HCT116 (cell line): ENCODE results near the gene DHRS12. TPM values are rescaled to one million over a fixed set of nuclear protein-coding genes. Genes with fewer than 3 reads are reported as not detected.

ENCODE experiments used
- ATAC-seq: fragments of 200-7000 bp; cut with Tn5 transposase; 2 replicates; pipeline ENCODE4 v1.9.1; 2020; ENCODE audit warnings: mild to moderate bottlenecking, moderate library complexity
- BruUV-seq: library from RNA; stranded (reverse); fragments of 400-500 nt; replicated peaks from 2 replicates; lab custom pipeline; 2021; lab: Mats Ljungman, UMichigan
- CTCF ChIA-PET: fragments of 300-600 bp; sonication (Branson Sonifier 250); formaldehyde crosslinking; loops from one replicate; lab custom pipeline; 2021; ENCODE audit warnings: antibody characterized with exemption; lab: Charles Lee
- POLR2A ChIA-PET: fragments of 300-600, 350-600 bp; sonication (Branson Sonifier 250); formaldehyde crosslinking; loops from one replicate; lab custom pipeline; 2021; ENCODE audit warnings: antibody characterized with exemption; lab: Charles Lee
- RAD21 ChIA-PET, 2 experiments: fragments of 300-600 bp; sonication (Branson Sonifier 250); formaldehyde crosslinking; loops; one replicate each; lab custom pipeline; 2023; ENCODE audit warnings: low total read pairs in 2 of 2; ENCODE audit not compliant: uncharacterized antibody in 2 of 2, unreplicated experiment in 2 of 2, low non-redundant PET in 1 of 2; lab: Charles Lee
- DNase-seq: peaks from one replicate; pipeline ENCODE4 v3.0.0-alpha.2; 2010; ENCODE audit warnings: low read depth, low spot score
- H2AFZ ChIP-seq: fragments of 200-600 bp; shearing (Covaris generic), sonication (generic); 2 replicates; pipeline ENCODE4 v1.6.1; 2017; ENCODE audit warnings: low read depth, mixed run types, mixed read lengths, antibody characterized with exemption, low read length; ENCODE audit not compliant: poor library complexity, severe bottlenecking
- H3K27ac ChIP-seq: 2 replicates; pipeline ENCODE4 v1.5.1; 2012; ENCODE audit warnings: low read depth, low read length
- H3K27me3 ChIP-seq: fragments of 200-600 bp; sonication (generic); 2 replicates; pipeline ENCODE4 v1.6.1; 2016; ENCODE audit warnings: mixed run types, low read length, mixed read lengths; ENCODE audit not compliant: insufficient read depth
- H3K36me3 ChIP-seq, 2 experiments: fragments of 200-500 bp in 1 of 2; fragments of 200-600 bp in 1 of 2; sonication (Bioruptor generic) in 1 of 2; sonication (generic) in 1 of 2; 2 replicates each; pipeline versions ENCODE4 v1.5.1 to v1.6.1; 2014 to 2016; ENCODE audit warnings: low read length in 2 of 2, inconsistent platforms in 1 of 2, mixed read lengths in 1 of 2, mixed run types in 1 of 2; ENCODE audit not compliant: insufficient read depth in 2 of 2, control insufficient read depth in 1 of 2
- H3K4me1 ChIP-seq, 2 experiments: fragments of 200-600 bp in 1 of 2; sonication (generic) in 1 of 2; 2 replicates each; pipeline versions ENCODE4 v1.5.1 to v1.6.1; 2012 to 2017; ENCODE audit warnings: low read length in 2 of 2, inconsistent platforms in 1 of 2, mild to moderate bottlenecking in 1 of 2, mixed read lengths in 1 of 2, mixed run types in 1 of 2, moderate library complexity in 1 of 2; ENCODE audit not compliant: insufficient read depth in 2 of 2, control insufficient read depth in 1 of 2
- H3K4me2 ChIP-seq: fragments of 200-600 bp; sonication (generic); 2 replicates; pipeline ENCODE4 v1.6.1; 2017; ENCODE audit warnings: mixed run types, low read length, mixed read lengths
- H3K4me3 ChIP-seq, 2 experiments: fragments of 200-600 bp in 1 of 2; sonication (generic) in 1 of 2; replicated peaks in 1 of 2; 2 replicates each; pipeline ENCODE4 v1.5.1; 2011 to 2016; ENCODE audit warnings: low read length in 2 of 2, control low read depth in 1 of 2, low read depth in 1 of 2, mild to moderate bottlenecking in 1 of 2, mixed read lengths in 1 of 2, mixed run types in 1 of 2
- H3K79me2 ChIP-seq: fragments of 200-600 bp; sonication (generic); 2 replicates; pipeline ENCODE4 v1.6.1; 2017; ENCODE audit warnings: mild to moderate bottlenecking, mixed run types, low read length, moderate library complexity, mixed read lengths; ENCODE audit not compliant: insufficient read depth
- H3K9ac ChIP-seq: fragments of 200-600 bp; sonication (generic); 2 replicates; pipeline ENCODE4 v1.6.1; 2016; ENCODE audit warnings: low read length, mixed read lengths
- H3K9me2 ChIP-seq: fragments of 200-600 bp; sonication (generic), shearing (Covaris generic); 2 replicates; pipeline ENCODE4 v1.6.1; 2017; ENCODE audit warnings: mixed run types, mild to moderate bottlenecking, moderate library complexity; ENCODE audit not compliant: insufficient read depth
- H3K9me3 ChIP-seq, 2 experiments: fragments of 200-500 bp in 1 of 2; fragments of 200-600 bp in 1 of 2; sonication (Bioruptor generic) in 1 of 2; sonication (generic) in 1 of 2; 2 replicates each; pipeline ENCODE4 v1.6.1; 2014 to 2017; ENCODE audit warnings: low read length in 2 of 2, mixed read lengths in 2 of 2, inconsistent platforms in 1 of 2, low read depth in 1 of 2, mild to moderate bottlenecking in 1 of 2, mixed run types in 1 of 2, moderate library complexity in 1 of 2; ENCODE audit not compliant: control insufficient read depth in 1 of 2, insufficient read depth in 1 of 2
- H4K20me1 ChIP-seq: fragments of 200-600 bp; sonication (generic), shearing (Covaris generic); 2 replicates; pipeline ENCODE4 v1.6.1; 2017; ENCODE audit warnings: mixed run types, mild to moderate bottlenecking, moderate library complexity; ENCODE audit not compliant: insufficient read depth
- ATF3 ChIP-seq: IDR thresholded peaks from 2 replicates; pipeline ENCODE4 v1.6.1; 2012
- CBX3 ChIP-seq: IDR thresholded peaks from 2 replicates; pipeline ENCODE4 v1.6.1; 2012; ENCODE audit warnings: low read depth
- EGR1 ChIP-seq: IDR thresholded peaks from 2 replicates; pipeline ENCODE4 v1.6.1; 2012; ENCODE audit warnings: low read depth
- POLR2A ChIP-seq: IDR thresholded peaks from 2 replicates; pipeline ENCODE4 v1.7.0; 2011; ENCODE audit warnings: borderline replicate concordance; ENCODE audit not compliant: insufficient read depth, insufficient read length; ENCODE audit errors: extremely low read depth
- RAD21 ChIP-seq: IDR thresholded peaks from 2 replicates; pipeline ENCODE4 v1.6.1; 2012; ENCODE audit warnings: low read depth, mild to moderate bottlenecking
- REST ChIP-seq: IDR thresholded peaks from 2 replicates; pipeline ENCODE4 v1.6.1; 2012; ENCODE audit warnings: low read depth
- SIN3A ChIP-seq: IDR thresholded peaks from 2 replicates; pipeline ENCODE4 v1.6.1; 2012; ENCODE audit warnings: low read depth
- TCF7L2 ChIP-seq: IDR thresholded peaks from 2 replicates; pipeline ENCODE4 v1.7.0; 2011; ENCODE audit warnings: borderline replicate concordance, inconsistent platforms; ENCODE audit not compliant: insufficient read depth, insufficient read length; ENCODE audit errors: extremely low read depth
- ZBTB33 ChIP-seq: IDR thresholded peaks from 2 replicates; pipeline ENCODE4 v1.6.1; 2011; ENCODE audit warnings: mild to moderate bottlenecking, low read length, moderate library complexity; ENCODE audit not compliant: insufficient replicate concordance; ENCODE audit errors: extremely low read depth
- intact Hi-C: fragments of 100-400 bp; cut with micrococcal nuclease; formaldehyde crosslinking; loops from 2 replicates; pipeline ENCODE4 v1.10.0; 2022
- total RNA-seq: library from RNA; stranded (reverse); gene quantifications from one replicate; pipeline ENCODE4 v1.2.1, GENCODE V29; 2021; ENCODE audit not compliant: unreplicated experiment

The DHRS12 gene
- total RNA-seq, 1 experiment from 2014 or later, result 3.9 TPM

GRCh38 chr13:51784097-51784496 lies 19.9 kb downstream of the DHRS12 start:
- Histone ChIP-seq H3K4me1 (no peaks in the 10 kb centered on the region), H3K27ac (no peak overlapping the region), H3K9ac (no peak overlapping the region), H3K4me3 (no peak overlapping the region), H3K36me3 (no peaks in the 10 kb centered on the region), H2AFZ (no peak overlapping the region), H3K9me2 (no peaks in the 10 kb centered on the region), H3K9me3 (no peaks in the 10 kb centered on the region), H4K20me1 (no peaks in the 10 kb centered on the region), H3K79me2 (no peaks in the 10 kb centered on the region), H3K27me3 (no peaks in the 10 kb centered on the region), H3K4me2 (no peak overlapping the region)
- POLR2A ChIA-PET, result interaction anchor here (1.1 kb wide), 1 partner anchor 331 kb away, joined by 3 read pairs; the partner anchor contains the start of gene INTS6
- no peak for DNase-seq
- no TSS peak for BruUV-seq
- intact Hi-C loops, result loop anchor here (5.0 kb wide), 1 partner anchor 332 kb away; the partner anchor contains the start of gene INTS6
- no peak for ATAC-seq
- CTCF ChIA-PET, result no interaction called here
- TF ChIP-seq REST, result no peak
- TF ChIP-seq RAD21, result no peak
- no peak for TF ChIP-seq SIN3A
- no peak for TF ChIP-seq POLR2A
- no peak for TF ChIP-seq EGR1
- TF ChIP-seq ZBTB33, result no peak
- no peak for TF ChIP-seq TCF7L2
- no peak for TF ChIP-seq ATF3
- TF ChIP-seq CBX3, result no peak
- RAD21 ChIA-PET, result no interaction called here
